EH (cell line): Measurements from ENCODE around the gene AKAP3.

ENCODE experiments used
- DNase-seq: peaks from one replicate; pipeline ENCODE4 v3.0.0-alpha.2; 2015; ENCODE audit warnings: low read depth

AKAP3 gene

GRCh38 chr12:4648501-4649357, at the start of gene AKAP3, which contains the start of gene NDUFA9:
AKAP3 (minus strand) TSS chr12:4649051; CDS start chr12:4638196, 10,855 bp downstream.
NDUFA9 (plus strand) TSS chr12:4649114; CDS start chr12:4649127, 13 bp downstream.
- DNase-seq = peak; percentile 87

- no peak for DNase-seq
These were observed 41.9 kb upstream of the AKAP3 start for GRCh38 chr12:4690760-4691159.

- no peak for DNase-seq
These were observed 36.5 kb upstream of the AKAP3 start for GRCh38 chr12:4685317-4685716.

GRCh38 chr12:4681732-4682131, 32.9 kb upstream of the AKAP3 start:
- no peak for DNase-seq

GRCh38 chr12:4679711-4680110, 30.9 kb upstream of the AKAP3 start:
- DNase-seq = no peak

- DNase-seq = no peak
These were observed 16.4 kb upstream of the AKAP3 start for GRCh38 chr12:4665236-4665635.

- DNase-seq = peak; percentile 87
These were observed 15.2 kb upstream of the AKAP3 start for GRCh38 chr12:4663971-4664505.

GRCh38 chr12:4653691-4654090, 4.8 kb upstream of the AKAP3 start:
- no peak for DNase-seq

GRCh38 chr12:4653257-4653656, 4.4 kb upstream of the AKAP3 start:
- DNase-seq = no peak

GRCh38 chr12:4649358-4649661, 459 bp upstream of the AKAP3 start:
- no peak for DNase-seq

- peak; percentile 3 for DNase-seq
These were observed 749 bp downstream of the AKAP3 start for GRCh38 chr12:4648104-4648500.

GRCh38 chr12:4645023-4645422, 3.8 kb downstream of the AKAP3 start:
- DNase-seq = no peak

GRCh38 chr12:4643747-4644146, 5.1 kb downstream of the AKAP3 start:
- no peak for DNase-seq

- no peak for DNase-seq
These were observed 18.6 kb downstream of the AKAP3 start for GRCh38 chr12:4630262-4630661.

GRCh38 chr12:4628406-4628805, 20.4 kb downstream of the AKAP3 start:
- DNase-seq = no peak

GRCh38 chr12:4626543-4626942, 22.3 kb downstream of the AKAP3 start:
- no peak for DNase-seq

- DNase-seq = no peak
These were observed 27.3 kb downstream of the AKAP3 start for GRCh38 chr12:4621511-4621910.

- no peak for DNase-seq
These were observed 33.2 kb downstream of the AKAP3 start for GRCh38 chr12:4615667-4616066.

- DNase-seq = no peak
These were observed 38.4 kb downstream of the AKAP3 start for GRCh38 chr12:4610481-4610880.

- no peak for DNase-seq
These were observed 39.8 kb downstream of the AKAP3 start for GRCh38 chr12:4609071-4609470.

GRCh38 chr12:4607056-4607455, 41.8 kb downstream of the AKAP3 start:
- DNase-seq = no peak

GRCh38 chr12:4604684-4605193, 44.1 kb downstream of the AKAP3 start:
- peak; percentile 89 for DNase-seq

- DNase-seq = no peak
These were observed 44.9 kb downstream of the AKAP3 start for GRCh38 chr12:4603946-4604345.

- no peak for DNase-seq
These were observed 45.4 kb downstream of the AKAP3 start for GRCh38 chr12:4603421-4603820.
